HG03439 (cell line): ENCODE measurements around the gene PLD3.
A peak's percentile ranks its signal among the peaks of the same experiment; 100 is the strongest.

ENCODE experiments used
- ATAC-seq: cut with Tn5 transposase; IDR thresholded peaks from one replicate; pipeline ENCODE4 v1.9.1; 2021; ENCODE audit warnings: mild to moderate bottlenecking, moderate library complexity; ENCODE audit not compliant: unreplicated experiment

The PLD3 gene

GRCh38 chr19:40348125-40348913, at the start of gene PLD3, which contains the start of gene C19orf47:
PLD3 (plus strand) TSS chr19:40348695; CDS start chr19:40366484, 17,789 bp downstream.
C19orf47 (minus strand) TSS chr19:40348397; CDS start chr19:40341857, 6,540 bp downstream.
- peak; percentile 96 for ATAC-seq

GRCh38 chr19:40300668-40301067, 47.8 kb upstream of the PLD3 start:
- no peak for ATAC-seq

- no peak for ATAC-seq
Observed at GRCh38 chr19:40302224-40303011, 46.1 kb upstream of the PLD3 start.

GRCh38 chr19:40303765-40304164, 44.7 kb upstream of the PLD3 start:
- ATAC-seq, result no peak

GRCh38 chr19:40304306-40304705, 44.2 kb upstream of the PLD3 start:
- ATAC-seq, result no peak

- ATAC-seq, result no peak
Observed at GRCh38 chr19:40305403-40305802, 43.1 kb upstream of the PLD3 start.

GRCh38 chr19:40309666-40310065, 38.8 kb upstream of the PLD3 start:
- ATAC-seq, result no peak

GRCh38 chr19:40312533-40312932, 36.0 kb upstream of the PLD3 start:
- no peak for ATAC-seq

- no peak for ATAC-seq
Observed at GRCh38 chr19:40313229-40313983, 35.1 kb upstream of the PLD3 start.

- no peak for ATAC-seq
Observed at GRCh38 chr19:40314656-40315055, 33.8 kb upstream of the PLD3 start.

- no peak for ATAC-seq
Observed at GRCh38 chr19:40315812-40316470, 32.6 kb upstream of the PLD3 start.

GRCh38 chr19:40317338-40317737, 31.2 kb upstream of the PLD3 start:
- no peak for ATAC-seq

GRCh38 chr19:40320558-40320935, 27.9 kb upstream of the PLD3 start:
- no peak for ATAC-seq

GRCh38 chr19:40321076-40321475, 27.4 kb upstream of the PLD3 start:
- no peak for ATAC-seq

- no peak for ATAC-seq
Observed at GRCh38 chr19:40321566-40322270, 26.8 kb upstream of the PLD3 start.

GRCh38 chr19:40322271-40322610, 26.3 kb upstream of the PLD3 start:
- no peak for ATAC-seq

- ATAC-seq, result no peak
Observed at GRCh38 chr19:40322951-40323615, 25.4 kb upstream of the PLD3 start.

GRCh38 chr19:40323705-40324104, 24.8 kb upstream of the PLD3 start:
- ATAC-seq, result no peak

GRCh38 chr19:40326201-40326600, 22.3 kb upstream of the PLD3 start:
- no peak for ATAC-seq

- ATAC-seq, result no peak
Observed at GRCh38 chr19:40331052-40331451, 17.4 kb upstream of the PLD3 start.
